ENCODE measurements around the gene POF1B.

- TF ChIP-seq CTCF (conservative IDR thresholded peaks at IDR 0.05 in 1 of 2, IDR thresholded peaks at IDR 0.05 in 1 of 2; ENCODE audit: extremely low read depth in 1 of 2, insufficient read depth in 1 of 2, low read depth in 1 of 2, low read length in 2 of 2) (no peak), EZH2 (IDR thresholded peaks at IDR 0.05; ENCODE audit: borderline replicate concordance, low read length) (no peak)
Observed at GRCh38 chrX:85391185-85391877, 11.9 kb upstream of the POF1B start.
